Activated T-cell treated with anti-CD3 and anti-CD28 coated beads for 4 hours (primary cell): Measurements from ENCODE around the gene MAP4K4.

ENCODE experiments used
- DNase-seq: peaks from one replicate; pipeline ENCODE4 v3.0.0-alpha.2; 2020

Gene MAP4K4

DNA sequence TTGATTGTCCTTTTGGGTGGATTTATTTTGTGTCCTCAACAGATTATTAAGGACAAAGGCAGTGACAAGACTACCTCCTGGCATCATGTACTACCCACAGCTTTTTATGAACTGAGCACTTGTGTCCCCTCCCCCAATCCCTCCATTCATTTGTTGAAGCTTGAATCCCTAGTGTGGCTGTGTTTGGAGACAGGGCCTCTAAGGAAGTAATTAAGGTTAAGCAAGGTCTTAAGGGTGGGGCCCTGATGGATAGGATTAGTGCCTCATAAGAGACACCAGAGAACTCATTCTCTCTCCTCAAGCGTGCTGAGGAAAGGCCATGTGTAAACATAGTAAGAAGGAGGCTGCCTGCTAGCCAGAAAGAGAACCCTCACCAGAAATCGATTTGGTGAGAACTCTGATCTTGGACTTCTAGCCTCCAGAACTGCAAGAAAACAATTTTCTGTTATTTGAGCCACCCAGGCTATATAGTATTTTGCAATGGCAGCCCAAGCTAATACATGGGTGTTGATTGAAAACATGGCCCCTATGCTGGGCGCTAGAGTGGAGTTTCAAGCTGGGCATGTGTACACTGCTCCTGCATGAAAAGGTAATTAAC, 3.4 kb upstream of the MAP4K4 start:
- no peak for DNase-seq

DNA sequence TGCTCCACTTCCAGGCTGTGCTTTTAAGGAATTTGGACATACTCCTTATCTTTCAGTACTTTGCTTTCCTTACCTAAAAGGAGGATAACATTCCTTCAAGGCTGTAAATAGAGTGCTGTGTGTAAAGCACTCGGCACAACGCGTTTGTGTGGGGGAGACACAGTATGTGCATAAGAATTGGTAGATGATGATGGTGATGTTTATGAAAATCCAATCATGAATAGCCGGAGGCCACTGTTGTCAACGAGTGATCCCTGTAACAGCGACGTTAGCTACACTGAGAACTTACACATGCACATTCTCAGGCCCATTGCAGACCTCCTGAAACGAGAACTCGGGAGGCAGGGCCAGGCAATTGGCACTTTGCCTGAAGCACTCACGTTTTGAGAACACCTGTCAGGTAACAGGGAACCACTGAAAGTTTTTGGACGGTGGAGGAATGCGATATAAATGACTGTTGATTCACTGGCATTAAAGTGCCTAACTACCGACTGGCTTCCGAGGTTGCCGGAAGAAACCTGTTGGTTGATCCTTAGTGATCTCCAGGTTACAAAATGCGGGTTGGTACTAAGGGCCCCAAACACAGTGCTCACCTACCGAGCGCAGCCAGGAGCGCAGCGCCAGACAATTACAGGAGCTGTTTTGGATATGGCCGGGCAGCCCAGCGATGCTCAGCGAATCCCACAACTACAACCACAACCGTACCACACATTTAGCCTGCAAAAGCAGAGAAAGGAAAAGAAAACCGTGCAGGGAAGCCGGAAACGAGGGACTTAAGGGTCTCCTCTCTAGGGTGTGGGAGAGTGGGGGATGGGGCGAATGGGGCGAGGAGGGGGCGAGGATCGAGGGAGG, 1.0 kb upstream of the MAP4K4 start:
- DNase-seq = no peak

DNA sequence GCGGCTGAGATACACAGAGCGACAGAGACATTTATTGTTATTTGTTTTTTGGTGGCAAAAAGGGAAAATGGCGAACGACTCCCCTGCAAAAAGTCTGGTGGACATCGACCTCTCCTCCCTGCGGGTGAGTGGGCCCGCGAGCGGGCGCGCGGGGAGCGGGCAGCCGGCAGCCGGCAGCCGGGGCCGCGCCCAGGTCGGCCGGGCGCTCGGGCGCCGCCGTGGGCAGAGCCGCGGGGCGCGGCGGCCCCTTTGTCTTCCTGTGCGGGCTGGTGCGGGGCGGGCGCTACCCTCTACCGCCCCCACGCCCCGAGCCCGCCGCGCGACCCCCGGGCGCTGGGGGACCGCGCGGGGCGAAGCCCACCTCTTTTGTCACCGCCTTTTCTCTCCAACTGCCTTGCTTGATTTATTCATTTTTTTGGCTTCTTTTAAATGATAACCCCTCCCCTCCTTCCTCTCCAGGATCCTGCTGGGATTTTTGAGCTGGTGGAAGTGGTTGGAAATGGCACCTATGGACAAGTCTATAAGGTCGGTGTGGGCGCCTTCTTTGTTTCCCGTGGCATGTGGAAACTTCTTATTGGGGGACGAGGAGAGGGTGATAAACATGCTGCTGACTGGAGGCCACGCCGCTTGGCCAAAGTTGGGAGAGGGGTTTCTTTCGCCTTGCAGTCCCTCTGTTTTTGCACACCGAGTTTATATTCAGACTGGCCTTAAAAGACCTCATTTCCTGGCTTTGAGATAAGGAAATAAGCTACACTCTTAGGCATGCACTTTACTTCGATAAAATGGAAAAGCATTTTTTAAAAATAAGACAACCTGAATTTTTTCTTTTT, 722 bp downstream of the MAP4K4 start:
- DNase-seq = no peak

DNA sequence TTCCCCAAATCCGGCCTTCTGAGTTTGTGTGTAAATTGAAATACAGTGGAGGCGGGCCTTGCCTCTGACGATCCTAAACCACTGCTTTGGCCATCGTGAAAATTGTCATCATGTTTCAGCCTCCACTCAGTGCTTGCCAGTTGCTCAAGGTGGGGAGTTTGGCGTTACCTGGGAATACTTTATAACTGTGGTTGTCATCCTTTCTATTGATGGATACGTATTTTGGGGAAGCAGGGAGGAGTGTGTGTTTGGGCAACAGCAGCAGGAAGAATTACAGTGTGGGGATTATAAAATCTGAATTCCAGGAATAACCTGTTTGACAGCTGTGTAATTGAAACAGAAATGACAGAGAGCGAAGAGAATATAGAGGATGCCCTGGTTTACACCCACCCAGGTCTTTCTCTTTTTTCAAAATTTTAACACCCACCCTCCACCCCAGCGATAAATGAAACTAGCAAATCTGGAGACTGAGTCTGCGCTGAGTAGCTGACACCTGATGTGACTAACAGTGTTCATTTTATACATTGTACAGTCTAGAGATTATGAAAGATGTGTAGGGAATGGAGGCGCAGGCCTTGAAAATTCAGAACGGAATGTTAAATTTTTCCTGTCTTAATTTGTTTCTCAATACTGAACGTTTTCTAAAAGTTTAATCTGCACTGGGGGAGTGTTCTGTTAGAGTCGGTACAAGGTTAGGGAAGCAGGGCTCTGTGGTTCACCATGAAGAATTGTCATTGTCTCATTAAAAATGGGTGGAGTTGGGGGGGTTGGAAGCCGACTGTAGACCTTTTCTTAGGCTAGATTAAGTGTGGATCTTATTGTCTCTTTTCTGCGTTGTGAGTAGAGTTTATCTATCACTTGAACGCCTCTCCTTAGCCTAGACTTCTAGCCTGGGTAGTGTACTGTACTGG, 1.6 kb downstream of the MAP4K4 start:
- no peak for DNase-seq

DNA sequence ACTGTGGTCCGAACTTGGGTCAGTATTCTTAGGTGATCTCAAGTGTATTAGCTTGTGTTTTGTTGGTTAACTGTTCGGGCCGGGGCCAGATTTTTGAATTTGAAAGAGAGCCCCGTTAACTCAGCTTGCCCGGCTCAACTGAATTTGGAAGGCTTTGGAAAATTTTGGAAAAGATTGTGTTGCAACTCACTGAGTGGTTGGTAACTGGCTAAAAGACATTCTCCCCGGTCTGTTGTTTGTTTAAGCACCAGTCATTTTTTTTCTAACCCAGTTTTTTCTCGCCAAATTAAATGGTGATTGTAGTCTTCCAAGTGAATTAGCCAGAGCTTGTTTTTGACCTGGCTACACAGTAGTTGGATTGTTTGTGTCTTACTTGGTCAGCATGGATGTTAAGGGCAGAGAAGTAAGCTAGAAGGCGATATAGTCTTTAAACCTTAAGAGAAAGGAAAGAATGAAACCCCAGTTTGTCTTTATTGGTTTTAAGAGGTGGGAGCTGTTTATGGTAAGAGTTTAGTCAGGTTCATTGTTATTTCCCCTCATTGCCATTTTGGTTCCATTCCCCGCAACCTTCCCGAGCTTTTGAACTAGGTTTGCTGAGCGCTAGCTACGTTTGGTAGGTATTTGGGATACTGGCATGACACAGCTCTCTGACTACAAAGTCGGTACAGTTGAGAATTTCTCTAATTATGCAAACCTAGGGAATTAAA, 2.4 kb downstream of the MAP4K4 start:
- DNase-seq = no peak

DNA sequence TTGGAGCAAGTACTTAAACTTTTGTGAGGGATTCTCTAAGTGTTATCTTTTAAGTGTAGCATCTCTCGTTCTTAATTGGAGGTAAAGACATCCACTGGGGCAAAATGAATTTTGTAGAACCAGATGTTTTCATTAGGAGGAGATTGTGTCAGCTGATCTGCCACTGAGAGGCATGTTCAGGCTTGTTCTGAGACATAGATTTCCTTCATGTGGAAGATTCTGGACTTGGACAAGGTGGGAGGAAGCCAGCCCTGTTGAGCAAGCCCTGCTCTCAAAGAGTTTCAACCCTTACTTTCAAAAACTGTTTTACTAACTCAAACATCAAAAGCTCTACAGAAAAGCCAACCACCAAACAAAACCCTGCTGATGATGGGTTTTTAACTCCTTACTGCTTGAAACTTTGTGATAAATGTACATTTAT, 6.5 kb downstream of the MAP4K4 start:
- DNase-seq = no peak

DNA sequence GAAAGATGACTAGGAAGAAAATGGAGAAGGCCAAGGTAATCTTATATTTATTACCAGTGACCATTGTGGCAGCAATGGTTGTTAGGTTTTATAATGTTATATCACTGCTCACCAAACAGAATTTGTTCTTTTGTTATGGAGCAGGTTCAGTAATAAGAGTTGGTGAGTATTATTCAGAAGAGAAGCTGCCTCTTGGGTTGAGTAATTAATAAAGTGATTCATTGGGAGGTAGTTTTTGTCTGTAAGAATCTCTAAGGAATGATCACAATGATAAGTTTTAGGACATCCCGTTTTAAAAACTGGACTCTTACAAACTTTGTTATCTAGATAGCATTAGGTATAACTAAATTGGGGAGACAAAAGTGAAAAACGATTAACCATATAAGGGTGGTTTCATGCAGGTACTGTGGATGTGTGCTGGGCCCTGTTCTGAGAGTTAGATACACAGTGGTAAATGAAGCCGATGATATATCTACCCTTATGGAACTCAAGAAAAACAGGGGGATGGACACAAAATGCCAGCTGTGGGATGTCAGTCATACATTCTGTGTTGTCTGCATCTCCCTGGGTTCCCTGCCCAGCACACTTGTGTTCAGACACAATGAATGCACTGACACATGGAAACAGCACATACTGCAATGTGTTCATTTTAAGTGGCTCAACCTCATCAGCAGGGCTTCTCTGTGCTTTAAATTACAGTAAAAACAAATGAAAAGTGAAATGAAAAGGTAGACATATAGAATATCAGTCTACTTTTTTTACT, 7.5 kb downstream of the MAP4K4 start:
- no peak for DNase-seq

DNA sequence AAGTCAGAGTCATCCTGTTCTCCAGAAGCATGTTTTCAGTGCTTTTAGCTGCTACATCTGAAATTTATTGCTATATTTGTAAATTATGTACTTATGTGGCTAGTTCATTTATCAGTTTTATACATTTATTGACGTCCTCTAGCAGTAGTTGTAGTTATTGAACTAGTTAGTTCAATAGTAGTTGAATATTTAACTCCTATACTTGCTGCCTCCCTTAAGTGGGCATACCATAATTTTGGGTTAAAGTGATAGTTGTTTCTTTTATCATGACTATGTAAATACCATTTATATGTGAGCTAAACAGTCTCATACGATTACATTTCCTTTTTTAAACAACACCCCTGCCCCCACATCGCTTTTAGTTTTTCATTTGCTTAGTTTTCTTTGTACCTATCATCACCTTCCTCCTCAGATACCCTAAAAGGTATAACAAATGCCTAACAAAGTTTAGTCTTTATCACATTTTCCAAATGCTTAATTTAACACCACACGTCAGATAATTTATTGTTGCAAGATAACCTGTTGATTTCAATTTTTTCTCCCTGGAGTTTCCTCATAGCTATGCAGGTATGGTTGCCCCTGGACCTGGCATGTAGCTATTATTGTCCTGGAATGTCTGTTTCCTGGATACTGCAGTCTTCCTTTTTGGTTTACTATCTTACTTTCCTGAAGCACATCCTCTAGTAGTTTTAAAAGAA, 8.8 kb downstream of the MAP4K4 start:
- no peak for DNase-seq

DNA sequence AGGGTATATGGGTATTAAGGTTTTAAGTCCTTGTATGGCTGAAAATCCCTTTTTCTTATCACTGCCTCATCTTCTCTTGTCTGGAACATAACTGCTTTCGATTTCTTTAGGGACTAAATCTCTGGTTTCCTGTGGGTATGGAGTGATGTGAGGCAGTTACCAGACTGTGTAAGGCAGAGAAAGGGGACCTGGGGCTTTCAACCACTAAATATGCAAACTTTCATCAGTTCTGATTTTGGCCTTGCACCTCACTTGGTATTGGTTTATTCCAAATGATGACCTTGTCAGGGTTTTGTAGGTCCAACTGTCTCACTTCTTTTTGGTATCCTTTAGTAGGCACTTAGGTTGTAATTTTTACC, 9.3 kb downstream of the MAP4K4 start:
- no peak for DNase-seq

DNA sequence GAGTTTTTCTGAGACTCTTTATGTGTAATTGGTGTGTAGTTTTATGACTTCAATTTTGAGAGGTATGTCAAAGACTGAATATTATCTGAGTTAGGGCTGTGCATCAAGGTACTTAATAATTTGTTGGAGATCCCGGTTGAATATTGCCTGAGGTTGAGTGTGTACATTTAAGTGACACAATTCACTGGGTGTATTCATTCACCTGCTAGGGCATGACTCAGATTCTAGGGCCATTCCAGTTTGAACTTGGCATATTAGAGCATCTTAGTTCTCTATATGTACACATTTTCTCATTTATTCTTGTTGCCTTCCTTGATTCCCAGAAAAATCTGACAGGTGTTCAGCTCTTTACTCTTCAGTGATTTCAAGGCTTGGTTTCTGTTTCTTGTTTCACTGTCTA, 12.5 kb downstream of the MAP4K4 start:
- DNase-seq = no peak

DNA sequence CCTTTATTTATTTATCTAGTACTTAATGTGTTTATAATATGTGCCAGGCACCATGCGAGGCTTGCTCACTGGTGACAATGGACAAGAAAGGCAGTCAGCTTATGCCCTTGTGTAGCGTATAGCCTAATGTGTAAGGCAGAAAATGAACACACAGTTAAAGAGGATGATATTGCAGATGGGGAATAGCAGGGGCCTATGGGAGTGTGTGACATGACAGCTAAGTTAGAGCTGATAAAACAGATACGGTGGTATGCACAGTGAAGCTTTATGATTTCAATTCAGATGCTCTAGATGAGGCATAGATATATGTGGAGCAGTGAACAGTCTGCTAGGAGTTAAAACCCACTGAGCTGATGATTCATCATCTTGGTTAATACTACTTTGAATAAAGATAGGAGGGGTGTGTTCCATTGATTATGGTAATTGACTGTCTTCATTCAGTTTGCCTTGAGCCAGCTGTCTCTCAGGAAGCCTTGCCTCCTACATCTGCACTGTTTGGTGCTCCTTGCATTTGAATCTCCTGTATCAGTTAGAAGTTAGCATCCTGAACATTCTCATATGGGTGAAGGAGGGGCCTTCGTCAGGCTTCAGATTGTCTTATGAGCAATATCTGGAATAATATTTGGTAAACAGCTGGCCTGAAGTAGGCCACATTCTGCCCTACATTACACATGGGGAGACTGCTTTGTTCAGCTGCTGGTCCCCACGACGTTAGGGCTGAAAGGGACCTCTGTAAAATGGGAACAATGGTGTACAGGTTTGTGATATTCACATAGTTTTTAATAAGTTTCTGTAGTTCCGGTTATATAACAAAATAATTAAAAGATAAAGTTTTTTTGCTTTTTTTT, 13.2 kb downstream of the MAP4K4 start:
- no peak for DNase-seq

DNA sequence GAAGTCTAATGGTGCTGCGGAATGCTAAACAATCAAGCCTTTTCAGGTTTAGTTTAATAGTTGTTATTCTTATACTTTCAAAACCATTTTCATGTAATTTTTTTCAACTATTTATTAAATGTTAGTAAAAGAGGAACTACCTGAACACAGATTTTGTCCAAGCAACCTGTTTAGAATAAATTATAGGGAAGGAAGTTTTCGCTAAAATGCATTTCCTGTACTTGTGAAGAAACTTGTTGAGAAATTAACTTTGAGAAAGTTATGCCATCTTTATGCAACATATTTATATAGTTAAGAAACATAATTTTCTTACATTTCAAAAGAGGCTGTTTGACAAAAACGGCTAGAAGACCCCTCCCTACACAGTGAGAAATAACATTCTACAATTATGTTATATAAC, 16.6 kb downstream of the MAP4K4 start:
- DNase-seq = no peak

DNA sequence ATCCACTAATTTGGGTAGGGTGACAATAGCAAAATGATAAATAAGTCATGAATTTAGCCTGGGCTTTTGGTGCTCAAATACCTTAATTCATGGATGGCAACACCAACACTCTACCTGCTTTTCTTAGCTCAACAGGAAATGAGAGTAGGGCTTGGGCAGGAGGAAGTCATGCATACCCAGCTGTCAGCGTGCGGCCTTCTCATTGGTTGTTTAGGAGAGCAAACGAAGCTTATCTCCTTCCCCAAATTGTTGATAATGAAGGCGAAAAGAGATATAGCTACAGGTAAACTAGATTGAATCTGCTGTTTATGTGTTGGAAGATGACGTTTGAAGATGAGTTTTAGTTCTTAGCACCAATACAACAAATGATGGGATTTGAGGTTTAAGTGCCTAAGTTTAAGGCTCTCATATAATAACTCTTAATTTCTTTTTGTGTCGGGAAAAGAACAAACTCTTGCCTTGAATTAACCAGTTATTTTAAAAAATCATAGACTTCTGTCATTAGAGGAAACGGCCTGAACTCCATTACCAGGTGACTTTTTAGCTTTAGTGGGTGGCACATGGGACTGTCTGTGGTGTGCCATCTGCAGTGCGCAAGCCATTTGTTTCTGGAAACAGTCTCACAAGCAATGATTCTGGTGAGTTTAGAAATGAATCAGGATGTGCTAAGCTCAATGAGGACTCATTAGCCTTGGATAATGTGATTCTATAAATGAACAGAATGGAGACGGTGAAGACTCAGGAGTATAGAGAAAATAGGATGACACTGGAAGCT, 19.8 kb downstream of the MAP4K4 start:
- DNase-seq = no peak

DNA sequence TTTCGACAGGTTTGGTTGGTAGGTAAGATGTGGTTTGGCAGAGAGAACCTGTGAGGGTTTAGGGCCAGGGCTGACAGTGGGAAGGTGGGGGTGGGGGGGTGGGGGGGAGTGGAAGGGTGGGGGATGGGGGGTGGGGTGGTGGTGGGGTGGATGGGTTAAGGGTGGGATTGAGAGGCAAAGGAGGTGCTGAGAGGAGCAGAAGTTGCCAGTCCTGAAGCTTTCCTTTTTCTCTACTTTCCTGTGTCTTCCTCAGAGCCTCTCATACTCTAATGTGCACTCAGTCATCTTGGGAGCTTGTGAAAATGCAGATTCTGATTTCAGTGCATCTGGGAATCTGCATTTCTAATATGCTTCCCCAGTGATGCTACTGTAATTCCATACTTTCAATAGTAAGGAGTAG, 21.0 kb downstream of the MAP4K4 start:
- DNase-seq = no peak

DNA sequence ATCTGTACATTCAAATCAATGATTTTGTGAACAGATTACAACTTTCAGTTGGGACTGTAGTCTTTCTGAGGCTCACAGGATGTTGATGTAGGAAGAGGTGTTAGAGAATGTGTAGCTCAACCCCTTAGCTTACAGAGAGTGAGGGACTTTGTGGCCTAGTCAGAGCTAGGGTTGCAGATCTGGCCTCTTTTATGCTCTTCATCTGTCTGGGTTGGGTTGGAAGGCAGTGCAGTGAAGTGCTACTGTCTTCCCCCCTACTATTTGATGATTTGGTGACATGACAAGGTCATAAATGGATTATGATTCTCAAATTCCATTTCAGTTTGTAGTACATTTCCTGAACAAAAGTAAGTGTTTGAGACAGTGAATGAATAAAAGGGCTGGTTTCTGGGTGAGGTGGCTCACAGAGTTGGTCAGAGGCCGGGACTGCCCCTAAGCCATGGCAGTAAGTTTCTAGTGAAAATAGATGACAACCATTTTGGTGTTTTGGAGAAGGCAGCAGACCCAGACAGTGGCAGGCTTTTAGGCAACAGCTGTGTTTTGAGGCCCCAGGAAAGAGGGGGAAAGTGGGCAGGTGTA, 21.6 kb downstream of the MAP4K4 start:
- DNase-seq = no peak

DNA sequence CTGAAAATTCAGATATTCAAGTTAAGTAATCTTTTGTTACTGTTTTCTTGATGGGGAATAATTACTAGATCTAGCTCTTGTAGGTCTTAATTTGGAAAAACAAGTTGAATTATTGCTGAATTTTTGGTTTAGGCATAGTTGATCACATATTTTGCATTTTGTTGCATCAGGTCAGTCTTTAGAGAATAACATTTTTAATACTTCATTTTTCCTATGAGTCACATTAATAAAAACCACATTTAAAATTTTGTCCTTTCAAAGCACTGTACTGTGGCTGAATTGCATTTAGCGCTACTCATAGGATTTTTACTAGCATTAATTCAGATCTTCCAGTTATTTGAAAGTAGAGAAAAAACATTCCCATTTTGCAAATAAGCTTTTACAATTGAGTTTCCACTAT, 23.2 kb downstream of the MAP4K4 start:
- no peak for DNase-seq

DNA sequence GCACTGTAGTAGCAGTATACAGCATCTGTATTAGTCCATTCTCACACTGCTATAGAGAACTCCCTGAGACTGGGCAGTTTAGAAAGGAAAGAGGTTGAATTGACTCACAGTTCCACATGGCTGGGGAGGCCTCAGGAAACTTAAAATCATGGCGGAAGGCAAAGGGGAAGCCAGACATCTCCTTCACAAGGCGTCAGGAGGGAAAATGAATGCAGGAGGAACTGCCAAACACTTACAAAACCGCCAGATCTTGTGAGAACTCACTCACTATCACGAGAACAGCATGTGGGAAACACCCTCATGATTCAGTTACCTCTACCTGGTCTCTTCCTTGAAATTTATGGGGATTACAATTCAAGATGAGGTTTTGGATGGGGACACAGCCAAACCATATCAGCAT, 25.4 kb downstream of the MAP4K4 start:
- DNase-seq = no peak

DNA sequence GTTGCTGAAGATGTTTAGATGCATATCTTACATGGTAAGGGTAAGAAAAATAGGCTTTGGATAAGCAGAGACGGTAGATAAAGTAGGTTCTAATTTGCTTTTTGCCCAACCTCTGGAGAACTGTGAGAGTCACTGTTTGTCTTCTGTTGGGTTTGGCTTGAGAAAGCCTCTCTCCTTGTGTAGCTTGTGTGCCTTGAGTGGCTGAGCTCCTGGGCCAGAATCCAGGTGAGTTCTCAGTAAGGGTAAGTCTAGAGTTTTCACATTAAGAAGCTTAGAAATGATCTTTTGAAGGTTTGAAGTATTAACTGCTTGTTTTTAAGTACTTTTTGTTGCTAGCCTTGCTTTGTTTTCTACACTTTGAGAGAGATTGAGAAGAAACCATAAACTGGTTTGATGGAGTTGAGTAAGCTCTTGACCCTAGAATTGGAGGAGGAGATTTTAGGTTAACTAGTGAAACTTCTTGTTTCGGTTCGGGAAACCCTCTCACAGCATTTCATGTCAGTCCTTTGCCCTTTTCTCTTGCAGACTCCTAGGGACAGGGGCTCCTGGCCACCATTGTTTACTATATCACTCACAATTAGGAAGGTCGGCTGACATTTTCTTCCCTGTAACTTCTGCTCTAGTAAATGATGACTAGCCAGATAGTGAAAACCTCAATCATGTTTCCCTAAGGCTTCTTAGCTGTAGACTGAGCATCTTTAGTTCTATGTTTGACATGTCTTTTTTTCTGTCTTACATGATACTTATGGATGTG, 26.0 kb downstream of the MAP4K4 start:
- DNase-seq = no peak
